Ecto neural progenitor cell (in vitro differentiated cells): ENCODE results near the gene NPR2.

ENCODE experiments used
- DNase-seq: peaks from one replicate; pipeline ENCODE4 v3.0.0-alpha.2; 2018; ENCODE audit warnings: low spot score

NPR2 gene

GRCh38 chr9:35791297-35791921 is at the start of gene NPR2:
Gene NPR2, plus strand, starts transcription at chr9:35791591. Its CDS starts 818 bp downstream, at chr9:35792409.
- peak; percentile 65 for DNase-seq

DNA sequence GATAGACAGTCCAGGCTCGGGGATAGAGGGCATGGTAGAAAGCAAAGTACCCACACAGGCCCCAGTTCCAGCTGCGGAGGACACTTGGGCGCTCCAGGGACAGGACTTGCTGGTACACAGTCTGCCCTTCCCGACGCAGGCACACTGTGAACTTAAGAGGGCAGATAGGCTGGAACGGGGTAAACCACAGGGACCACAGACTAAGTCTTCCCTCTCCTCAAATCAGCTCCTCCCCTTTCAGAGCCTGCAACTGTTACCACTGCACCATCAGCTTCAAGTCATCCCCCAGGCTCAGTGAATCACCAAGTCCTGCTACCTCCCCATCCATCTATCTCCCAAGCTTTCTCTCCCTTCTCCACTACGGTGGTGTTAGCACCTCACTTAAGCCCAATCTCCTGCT is 49.7 kb upstream of the NPR2 start:
- DNase-seq, result no peak

GRCh38 chr9:35743452-35743851 is 47.9 kb upstream of the NPR2 start:
- DNase-seq, result no peak

- DNase-seq, result no peak
Observed at GRCh38 chr9:35743880-35744518, 47.4 kb upstream of the NPR2 start.

- no peak for DNase-seq
Observed at GRCh38 chr9:35745569-35745968, 45.8 kb upstream of the NPR2 start.

GRCh38 chr9:35746583-35746982 is 44.8 kb upstream of the NPR2 start:
- no peak for DNase-seq

DNA sequence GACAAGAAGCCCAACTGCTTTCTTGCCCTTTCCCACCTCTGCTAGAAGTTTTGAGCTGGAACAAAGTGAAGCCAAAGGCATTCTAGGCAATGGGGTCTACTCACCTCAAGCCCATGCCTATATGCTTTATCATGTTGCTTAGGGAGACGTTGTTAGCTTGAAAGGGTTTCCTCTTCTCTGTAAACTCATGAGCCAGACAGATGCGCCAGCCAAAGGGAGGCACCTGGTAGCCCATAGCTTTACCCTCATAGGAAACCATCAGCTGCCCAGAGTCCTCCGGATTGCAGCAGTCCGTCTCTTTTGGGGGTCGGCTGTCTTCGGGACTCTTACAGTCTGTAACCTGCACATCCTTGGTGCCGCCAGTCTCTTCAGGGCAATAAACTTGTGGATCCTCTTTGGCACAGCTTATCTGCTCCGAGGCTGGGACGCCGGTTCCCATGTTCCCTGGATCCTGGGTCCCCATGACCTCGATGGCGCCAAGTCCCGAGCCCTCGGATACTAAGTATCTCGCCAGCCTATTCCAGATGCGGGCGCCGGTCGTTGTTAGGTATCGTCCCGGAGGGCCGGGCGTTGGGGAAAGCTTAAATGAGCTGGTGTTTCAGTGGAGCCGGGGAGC is 43.0 kb upstream of the NPR2 start:
- DNase-seq, result peak; percentile 55

DNA sequence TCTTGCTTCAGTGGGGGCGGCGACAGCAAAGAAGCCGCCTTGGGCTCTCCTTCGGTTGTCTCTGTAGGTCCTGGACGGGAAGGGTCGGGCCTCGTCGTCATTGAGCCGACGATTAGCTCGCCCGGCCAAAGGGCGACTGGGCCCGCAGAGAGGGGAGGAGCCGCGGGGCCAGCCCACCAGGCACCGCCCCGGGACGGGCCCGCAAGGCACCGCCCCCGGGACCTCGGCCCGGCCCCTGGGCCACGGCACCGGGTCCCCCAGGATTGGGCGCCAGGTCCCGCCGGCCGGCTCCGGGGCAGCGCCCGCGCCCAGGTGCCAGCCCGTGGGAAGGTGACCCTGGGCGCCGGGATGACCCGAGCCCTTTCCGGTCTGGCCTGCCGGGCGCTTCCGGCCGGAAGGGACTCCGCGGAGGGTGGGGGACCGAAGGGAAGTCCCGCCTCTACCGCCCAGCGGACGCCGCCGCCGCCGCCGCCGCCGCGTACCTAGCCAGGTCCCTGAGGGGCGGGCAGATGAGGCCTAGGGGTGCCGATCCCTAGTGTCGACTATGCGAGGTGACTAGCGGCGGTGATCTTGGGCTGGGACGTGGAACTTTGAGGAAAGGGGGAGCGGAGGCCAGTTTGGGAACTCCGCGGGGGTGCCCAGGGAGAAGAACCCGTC is 42.4 kb upstream of the NPR2 start, which contains the start of the genes GBA2 and RGP1:
GBA2 (minus strand) TSS at position 371 of the 657 bp plus-strand sequence. CDS start 524 bp downstream, outside the sequence.
RGP1 (plus strand) TSS at position 430 of the 657 bp plus-strand sequence. CDS start 469 bp downstream, outside the sequence.
- peak; percentile 88 for DNase-seq

- no peak for DNase-seq
Observed at GRCh38 chr9:35749515-35750255, 41.7 kb upstream of the NPR2 start.

DNA sequence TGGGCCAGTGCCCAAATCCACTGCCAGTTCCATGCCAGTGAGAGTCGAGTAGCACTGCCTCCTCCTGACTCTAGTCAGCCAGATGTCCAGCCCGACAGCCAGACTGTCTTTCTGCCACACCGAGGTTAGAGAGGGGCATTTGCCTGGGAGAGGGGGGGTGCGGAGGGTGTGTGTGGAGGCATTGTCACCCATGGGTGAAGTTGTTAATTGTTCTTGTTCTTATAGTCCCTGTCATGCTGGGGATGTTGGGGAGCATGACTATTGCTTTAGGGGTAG is 41.2 kb upstream of the NPR2 start:
- no peak for DNase-seq

GRCh38 chr9:35753466-35753865 is 37.9 kb upstream of the NPR2 start:
- DNase-seq, result no peak

DNA sequence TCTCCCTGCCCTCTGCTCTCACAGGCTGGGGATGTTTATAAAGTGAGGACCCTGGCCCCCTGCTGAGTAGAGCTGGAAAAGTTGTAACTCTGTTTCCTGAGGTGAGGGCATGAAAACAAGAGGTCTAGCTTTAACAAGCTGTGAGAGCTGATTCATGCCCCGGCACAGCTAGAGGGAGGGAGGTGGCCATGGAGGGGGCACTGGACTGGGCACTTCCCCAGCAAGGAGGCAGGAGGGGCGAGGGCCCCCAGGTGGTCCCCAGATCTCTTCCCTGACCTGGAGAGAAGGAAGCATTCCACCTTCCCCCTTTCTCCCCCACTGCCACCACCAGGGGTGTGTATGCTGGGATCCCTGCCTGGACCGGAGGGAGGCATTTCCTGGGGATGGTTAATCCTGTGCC is 37.1 kb upstream of the NPR2 start, which contains the start of gene MSMP:
MSMP (minus strand) TSS at position 13 of the 400 bp plus-strand sequence. CDS start 147 bp downstream, outside the sequence.
- no peak for DNase-seq

DNA sequence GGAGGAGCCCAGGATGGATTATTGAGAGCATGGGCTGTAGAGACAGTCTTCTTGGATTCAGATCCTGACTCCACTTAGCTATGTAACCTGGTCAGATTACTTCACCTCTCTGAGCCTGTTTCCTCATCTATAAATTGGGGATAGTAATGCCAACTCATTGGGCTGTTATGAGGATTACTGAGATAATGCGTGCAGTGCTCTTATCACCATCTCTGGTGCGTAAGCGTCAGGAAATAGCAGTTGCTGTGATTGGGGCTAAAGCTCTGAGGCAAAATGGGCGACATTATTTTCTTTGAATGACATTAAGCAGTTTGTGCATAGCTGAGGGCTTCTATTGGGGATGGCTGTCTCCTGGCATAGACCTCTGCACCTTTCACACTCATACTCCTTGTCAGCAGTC is 36.3 kb upstream of the NPR2 start:
- DNase-seq, result no peak

DNA sequence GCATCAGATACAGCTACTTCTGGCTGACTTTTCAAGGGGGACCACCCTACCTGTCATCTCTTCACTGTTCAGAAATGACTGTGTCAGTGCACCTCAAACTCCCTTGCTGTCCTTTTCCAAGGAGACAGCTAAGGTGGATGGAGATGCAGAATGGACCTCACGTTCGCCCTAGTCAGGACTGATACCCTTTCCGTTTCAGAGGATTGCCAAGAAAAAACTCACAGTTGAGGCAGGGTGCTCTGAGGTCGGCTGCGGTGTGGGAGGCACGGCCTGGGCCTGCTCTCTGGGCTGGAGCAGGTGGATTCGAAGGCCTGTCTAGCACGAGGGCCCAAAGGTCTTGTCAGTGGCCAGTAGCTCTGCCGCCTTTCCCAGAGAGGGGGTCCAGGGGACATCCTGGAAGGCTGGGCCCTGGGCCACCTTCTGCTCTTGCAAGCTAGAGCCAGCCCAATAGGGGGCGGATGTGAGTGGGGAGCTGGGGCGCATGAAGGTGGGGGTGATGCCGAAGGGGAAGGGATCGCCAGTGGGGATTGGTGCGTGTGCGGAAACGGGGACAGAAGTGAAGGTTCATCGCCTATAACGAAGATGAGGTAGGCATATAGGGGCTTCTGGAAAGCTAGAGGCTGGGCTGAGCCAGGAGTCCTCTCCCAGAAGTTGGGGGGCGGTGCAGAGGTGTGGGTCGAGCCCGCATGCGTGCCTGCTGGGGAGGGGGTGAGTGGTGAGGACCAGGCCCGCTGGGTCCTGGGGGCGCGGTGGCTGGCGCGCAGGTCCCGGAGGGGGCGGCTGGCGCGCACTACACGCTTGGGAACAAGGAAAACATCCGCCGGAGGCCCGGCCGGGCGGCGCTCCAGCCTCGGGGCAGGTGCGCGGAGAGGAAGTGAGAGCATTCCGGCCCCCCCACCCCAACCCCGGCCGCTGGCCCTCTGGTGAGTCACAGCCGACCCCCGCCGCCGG is 34.8 kb upstream of the NPR2 start:
- DNase-seq, result peak; percentile 80

GRCh38 chr9:35757226-35757891 is 34.0 kb upstream of the NPR2 start:
- no peak for DNase-seq

GRCh38 chr9:35757892-35758275 is 33.5 kb upstream of the NPR2 start:
- DNase-seq, result no peak

DNA sequence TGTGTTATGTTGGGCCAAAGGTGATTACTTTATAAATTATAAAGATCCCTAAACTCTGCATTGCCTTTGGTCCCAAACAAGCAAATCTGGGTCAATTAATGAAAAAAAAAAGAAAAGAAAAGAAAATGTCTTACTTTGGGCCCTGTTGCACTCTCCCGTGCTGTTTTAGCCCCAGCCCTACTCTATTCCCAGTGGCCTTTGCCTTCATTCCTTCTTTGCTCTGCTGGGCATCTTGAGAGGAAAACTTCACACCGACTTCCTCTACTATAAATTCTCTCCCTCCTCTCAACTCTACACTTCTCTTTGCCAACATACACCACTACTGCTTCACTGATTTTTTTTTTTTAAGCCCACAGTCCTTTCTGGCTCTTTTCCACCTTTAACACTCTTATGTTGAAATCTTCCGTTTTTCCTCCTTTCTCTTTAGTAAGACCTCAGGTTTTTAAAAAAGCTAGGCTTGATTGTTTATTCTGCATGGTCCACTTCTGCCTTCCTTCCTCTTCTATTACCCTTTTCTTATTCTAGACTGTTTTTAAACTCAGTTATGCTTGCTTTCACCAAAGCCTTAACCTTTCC is 32.8 kb upstream of the NPR2 start:
- DNase-seq, result no peak

GRCh38 chr9:35759795-35760194 is 31.6 kb upstream of the NPR2 start:
- no peak for DNase-seq

DNA sequence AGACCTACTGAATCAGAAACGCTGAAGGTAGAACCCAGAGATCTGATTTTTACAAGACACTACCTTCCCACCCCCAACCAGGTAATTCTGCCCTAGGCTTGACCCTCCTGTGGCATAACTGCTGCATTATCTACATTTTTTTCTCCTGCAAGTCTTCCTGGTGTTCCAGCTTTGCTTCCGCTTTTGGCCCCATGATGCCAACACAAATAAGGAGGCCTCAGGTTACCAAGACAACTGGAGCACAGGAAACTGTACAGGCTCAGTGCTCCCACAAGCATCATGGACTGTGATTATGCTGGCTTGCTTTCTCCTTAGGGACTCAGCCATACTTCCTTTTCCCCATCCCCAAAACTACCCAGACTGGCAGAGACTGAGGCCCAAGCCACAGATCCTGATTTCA is 30.7 kb upstream of the NPR2 start:
- no peak for DNase-seq

DNA sequence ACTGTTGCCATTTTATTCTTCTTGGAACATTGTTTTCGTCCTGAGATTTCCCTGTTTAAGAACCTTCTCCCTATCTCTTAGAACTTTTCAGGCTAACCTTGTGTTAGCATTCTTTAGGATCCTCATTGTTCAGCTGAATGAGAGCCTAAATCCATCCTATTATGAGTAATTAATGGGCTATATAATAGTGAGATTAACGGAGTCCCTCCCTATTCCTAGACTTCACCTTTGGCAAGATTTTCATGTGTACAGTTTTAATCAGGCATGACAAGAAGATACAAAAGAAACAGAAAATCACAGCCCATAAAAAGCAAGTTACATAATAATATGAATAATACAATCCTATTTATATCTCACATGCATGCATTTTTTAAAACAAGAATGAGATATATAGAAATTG is 28.2 kb upstream of the NPR2 start:
- DNase-seq, result no peak
